G401.6 (cell line): ENCODE measurements around the gene IMPA2.
"Not testable (repeated sequence)": the region's sequence is repeated elsewhere in the genome, so short reads cannot be mapped to it uniquely, and the experiment has no call there.

Source experiments
- FAIRE-seq: peaks from 2 replicates; lab custom pipeline; 2012; peaks lifted over from hg19 to GRCh38; lab: Jason Lieb, UNC

IMPA2 gene

GRCh38 chr18:12029786-12030584 is 48.7 kb downstream of the IMPA2 start:
- FAIRE-seq, result no peak

GRCh38 chr18:12030670-12031069 is 49.4 kb downstream of the IMPA2 start:
- FAIRE-seq, result no peak

- no peak for FAIRE-seq
These were observed 49.9 kb downstream of the IMPA2 start for GRCh38 chr18:12031181-12031580.

- FAIRE-seq, result no peak
These were observed 50.5 kb downstream of the IMPA2 start for GRCh38 chr18:12031846-12032245.

GRCh38 chr18:12032786-12033642 is 51.7 kb downstream of the IMPA2 start:
- FAIRE-seq, result no peak

- FAIRE-seq, result no peak
These were observed 52.3 kb downstream of the IMPA2 start for GRCh38 chr18:12033643-12034025.

GRCh38 chr18:12034241-12035100 is 53.2 kb downstream of the IMPA2 start:
- no peak for FAIRE-seq

- FAIRE-seq, result no peak
These were observed 54.2 kb downstream of the IMPA2 start for GRCh38 chr18:12035481-12035880.

GRCh38 chr18:12036201-12036751 is 55.0 kb downstream of the IMPA2 start:
- FAIRE-seq, result no peak

- no peak for FAIRE-seq
These were observed 56.9 kb downstream of the IMPA2 start for GRCh38 chr18:12038082-12038638.

- FAIRE-seq, result no peak
These were observed 57.6 kb downstream of the IMPA2 start for GRCh38 chr18:12038639-12039539.

GRCh38 chr18:12039540-12039930 is 58.2 kb downstream of the IMPA2 start:
- not testable (repeated sequence) for FAIRE-seq

GRCh38 chr18:12041561-12041960 is 60.3 kb downstream of the IMPA2 start:
- FAIRE-seq, result no peak

- FAIRE-seq, result no peak
These were observed 62.5 kb downstream of the IMPA2 start for GRCh38 chr18:12043811-12044210.

GRCh38 chr18:12044591-12044990 is 63.3 kb downstream of the IMPA2 start:
- FAIRE-seq, result no peak

GRCh38 chr18:12046046-12046750 is 64.9 kb downstream of the IMPA2 start:
- no peak for FAIRE-seq

- FAIRE-seq, result no peak
These were observed 65.5 kb downstream of the IMPA2 start for GRCh38 chr18:12046751-12047335.

GRCh38 chr18:12048010-12048826 is 66.9 kb downstream of the IMPA2 start:
- FAIRE-seq, result no peak

- FAIRE-seq, result no peak
These were observed 67.5 kb downstream of the IMPA2 start for GRCh38 chr18:12048827-12049175.
